Measurements from ENCODE around the gene PIK3R1. TPM values are rescaled to one million over a fixed set of nuclear protein-coding genes. Genes with fewer than 3 reads are reported as not detected.

PIK3R1 gene
- total RNA-seq, 4 donors from 2014 or later, result 44.9 to 222 (median 81.6) TPM

DNA sequence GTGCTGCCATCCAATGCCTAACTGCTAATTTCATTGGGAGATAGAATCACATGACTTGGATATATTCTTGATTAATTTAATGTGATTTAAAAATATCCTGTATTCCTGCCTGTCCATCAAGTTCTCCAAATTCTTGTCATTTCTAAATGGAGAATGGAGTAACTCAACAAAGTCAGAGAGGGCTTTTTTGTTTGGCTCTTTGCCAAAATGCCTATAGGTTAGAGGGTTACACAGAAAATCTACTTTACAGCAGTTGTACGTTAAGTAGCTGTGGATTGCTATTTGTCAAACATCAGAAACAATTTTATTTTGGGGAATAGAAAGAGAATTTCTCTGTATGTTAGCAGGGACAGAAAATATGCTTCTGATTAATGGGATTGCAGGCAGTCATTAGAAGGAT is 5.9 kb downstream of the PIK3R1 start:
- intact Hi-C loops (cut with DNase I; ENCODE audit: low total_unique reads) (no loop called here), in situ Hi-C loops (cut with MboI; ENCODE audit: low pct_ligation_motif_present in 1 of 4, low pct_unique_long_range_greater_than_20kb in 1 of 4, low sequenced_read_pairs in 3 of 4) (no loop called here)
- TF ChIP-seq POLR2A (IDR thresholded peaks at IDR 0.05) (no peak), CTCF (IDR thresholded peaks at IDR 0.05) (no peak), POLR2AphosphoS5 (IDR thresholded peaks at IDR 0.05) (no peak), EP300 (IDR thresholded peaks at IDR 0.05; ENCODE audit: low read depth) (no peak)
- Histone ChIP-seq H3K27ac (no peak overlapping the region), H3K9me3 (no peaks in the 10 kb centered on the region), H3K36me3 (peaks cover 0 to 3% (median 1%) of the 10 kb centered on the region in 4 donors), H3K4me3 (no peak overlapping the region), H3K27me3 (no peaks in the 10 kb centered on the region), H3K4me1 (peaks cover 24 to 82% (median 65%) of the 10 kb centered on the region in 4 donors)
- 75 to 100% methylated on average over 1 of the region's 1 CpG for WGBS, 2 donors (ENCODE audit: low coverage in 1 of 2)
- DNase-seq, result no peak

GRCh38 chr5:68222310-68222709 is 6.8 kb downstream of the PIK3R1 start:
- Histone ChIP-seq H3K27ac (peak overlapping the region in 2 of 4 donors; percentile 16 to 35), H3K27me3 (no peaks in the 10 kb centered on the region), H3K4me1 (peaks cover 24 to 90% (median 71%) of the 10 kb centered on the region in 4 donors), H3K4me3 (no peak overlapping the region), H3K36me3 (peaks cover 0 to 12% (median 4%) of the 10 kb centered on the region in 4 donors), H3K9me3 (no peaks in the 10 kb centered on the region)
- TF ChIP-seq POLR2A (IDR thresholded peaks at IDR 0.05) (no peak), CTCF (IDR thresholded peaks at IDR 0.05) (no peak), EP300 (IDR thresholded peaks at IDR 0.05; ENCODE audit: low read depth) (no peak), POLR2AphosphoS5 (IDR thresholded peaks at IDR 0.05) (no peak)
- in situ Hi-C loops (cut with MboI; ENCODE audit: low pct_ligation_motif_present in 1 of 4, low pct_unique_long_range_greater_than_20kb in 1 of 4, low sequenced_read_pairs in 3 of 4) (no loop called here), intact Hi-C loops (cut with DNase I; ENCODE audit: low total_unique reads) (no loop called here)
- WGBS, 2 donors (ENCODE audit: low coverage in 1 of 2), result 28 to 48% methylated on average over 2 to 3 of the region's 3 CpGs
- DNase-seq, result no peak

GRCh38 chr5:68222824-68223354 is 7.3 kb downstream of the PIK3R1 start:
- Histone ChIP-seq H3K4me1 (peaks cover 24 to 92% (median 73%) of the 10 kb centered on the region in 4 donors), H3K36me3 (peaks cover 0 to 17% (median 4%) of the 10 kb centered on the region in 4 donors), H3K27ac (peak overlapping the region in 2 of 4 donors; percentile 16 to 86), H3K9me3 (no peaks in the 10 kb centered on the region), H3K27me3 (no peaks in the 10 kb centered on the region), H3K4me3 (no peak overlapping the region)
- no peak for DNase-seq
- TF ChIP-seq POLR2AphosphoS5 (IDR thresholded peaks at IDR 0.05) (no peak), EP300 (IDR thresholded peaks at IDR 0.05; ENCODE audit: low read depth) (no peak), POLR2A (IDR thresholded peaks at IDR 0.05) (no peak), CTCF (IDR thresholded peaks at IDR 0.05) (no peak)
- intact Hi-C loops (cut with DNase I; ENCODE audit: low total_unique reads), result no loop called here
- in situ Hi-C loops (cut with MboI; ENCODE audit: low pct_ligation_motif_present in 1 of 4, low pct_unique_long_range_greater_than_20kb in 1 of 4, low sequenced_read_pairs in 3 of 4), result no loop called here
- WGBS, 2 donors (ENCODE audit: low coverage in 1 of 2), result 72 to 75% methylated on average over 2 to 4 of the region's 4 CpGs

- H3K36me3 ChIP-seq, result peaks cover 0 to 18% (median 4%) of the 10 kb centered on the region in 4 donors
- peak overlapping the region; percentile 68 to 86 (median 76) for H3K27ac ChIP-seq
- no peaks in the 10 kb centered on the region for H3K27me3 ChIP-seq
- no peaks in the 10 kb centered on the region for H3K9me3 ChIP-seq
- H3K4me1 ChIP-seq, result peaks cover 24 to 92% (median 71%) of the 10 kb centered on the region in 4 donors
- no peak for DNase-seq
- H3K4me3 ChIP-seq, result no peak overlapping the region
- in situ Hi-C loops (cut with MboI; ENCODE audit: low pct_ligation_motif_present in 1 of 4, low pct_unique_long_range_greater_than_20kb in 1 of 4, low sequenced_read_pairs in 3 of 4), result no loop called here
- intact Hi-C loops (cut with DNase I; ENCODE audit: low total_unique reads), result no loop called here
- TF ChIP-seq EP300 (IDR thresholded peaks at IDR 0.05; ENCODE audit: low read depth) (no peak), POLR2AphosphoS5 (IDR thresholded peaks at IDR 0.05) (no peak), CTCF (IDR thresholded peaks at IDR 0.05) (no peak), POLR2A (IDR thresholded peaks at IDR 0.05) (no peak)
These were observed 8.3 kb downstream of the PIK3R1 start for GRCh38 chr5:68223904-68224303.
